GM19023 (cell line): ENCODE measurements around the gene GPRIN1.

ENCODE experiments used
- ATAC-seq: cut with Tn5 transposase; IDR thresholded peaks from one replicate; pipeline ENCODE4 v1.9.1; 2021; ENCODE audit warnings: mild to moderate bottlenecking, moderate library complexity; ENCODE audit not compliant: unreplicated experiment

Gene GPRIN1

DNA sequence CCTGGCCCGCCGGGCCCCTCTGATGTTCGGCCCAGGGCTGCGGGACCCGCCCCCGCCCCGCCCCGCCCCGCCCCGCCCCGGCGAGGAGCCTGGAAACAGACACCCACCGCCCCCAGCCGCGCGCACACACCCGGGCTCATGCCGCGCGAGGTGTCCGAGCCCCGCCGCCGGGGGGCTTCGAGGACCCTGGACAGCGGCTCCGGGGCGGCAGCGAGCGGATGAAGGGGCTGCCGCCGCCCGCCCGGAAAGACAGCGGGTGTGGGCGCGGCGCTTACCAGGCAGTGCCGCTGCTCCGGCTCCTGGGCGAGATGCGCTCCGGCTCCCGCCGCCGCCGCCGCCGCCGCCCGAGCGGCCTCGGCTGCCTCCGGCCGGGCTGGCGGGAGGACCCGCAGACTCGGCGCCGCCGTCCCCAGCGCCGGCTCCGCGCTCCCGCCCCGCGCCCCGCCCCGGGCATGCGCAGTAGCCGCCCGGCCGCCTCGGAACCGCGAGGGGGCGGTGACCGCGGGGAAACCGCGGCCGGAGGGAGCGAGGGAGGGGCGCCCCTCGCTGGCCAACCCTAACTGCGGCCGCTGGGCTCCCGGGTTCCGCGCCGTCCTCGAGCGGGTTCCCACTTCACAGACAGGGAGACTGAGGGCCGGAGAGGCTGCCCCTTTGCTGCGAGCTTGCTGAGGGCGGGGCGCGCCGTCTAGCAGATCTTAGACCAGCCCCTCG, at the start of gene GPRIN1:
TSS of gene GPRIN1 (minus strand) at position 433 of the 711 bp plus-strand sequence. CDS start 10,322 bp downstream, outside the sequence.
- ATAC-seq, result peak; percentile 82

DNA sequence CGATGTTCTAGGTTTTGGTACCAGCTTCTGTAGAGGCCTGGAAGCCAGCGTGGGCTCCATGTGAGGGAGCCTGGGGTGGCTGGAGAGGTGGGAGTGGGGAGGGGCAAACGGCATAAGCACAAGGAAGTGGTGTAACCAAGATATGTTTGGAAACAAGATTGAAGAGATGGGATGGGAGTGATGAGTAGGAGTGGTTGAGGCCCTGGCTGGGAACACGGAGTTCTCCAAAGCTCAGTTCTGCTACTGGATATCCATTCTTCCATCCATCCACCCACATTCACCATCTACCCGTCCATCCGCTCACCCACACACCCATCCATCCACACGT, 49.5 kb upstream of the GPRIN1 start:
- no peak for ATAC-seq

DNA sequence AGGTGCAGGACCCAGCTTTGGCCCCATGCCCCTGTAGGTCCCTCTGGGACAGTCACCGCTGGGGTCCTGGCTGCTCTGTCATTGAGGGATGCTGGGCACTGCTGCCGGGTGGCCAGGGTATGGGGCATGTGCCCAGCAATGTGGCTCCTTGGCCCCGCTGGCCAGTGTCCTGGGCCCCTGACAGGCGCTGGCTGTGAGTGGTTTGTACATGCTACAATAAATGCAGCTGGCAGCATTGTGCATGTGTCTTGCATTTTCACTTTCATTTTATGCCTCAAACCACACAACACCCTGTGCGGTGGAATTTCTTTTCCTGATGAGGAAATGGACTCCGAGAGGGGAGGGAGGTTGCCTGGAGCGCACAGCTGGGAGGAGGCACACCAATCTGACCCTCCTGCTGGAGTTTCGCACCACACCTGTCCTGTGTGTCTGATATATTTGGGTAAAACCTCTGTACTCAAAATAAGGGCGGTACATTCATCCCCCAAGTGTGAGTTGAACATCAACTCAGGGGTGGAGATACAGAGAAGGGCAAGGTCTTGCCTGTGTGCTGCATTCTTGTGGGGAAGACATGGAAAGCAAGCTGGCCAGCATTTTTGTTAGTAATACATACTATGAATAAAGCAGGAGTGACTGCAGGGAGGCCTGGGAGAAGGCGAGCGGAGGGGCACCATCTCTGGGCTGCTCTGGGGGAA, 49.0 kb upstream of the GPRIN1 start:
- ATAC-seq, result no peak

DNA sequence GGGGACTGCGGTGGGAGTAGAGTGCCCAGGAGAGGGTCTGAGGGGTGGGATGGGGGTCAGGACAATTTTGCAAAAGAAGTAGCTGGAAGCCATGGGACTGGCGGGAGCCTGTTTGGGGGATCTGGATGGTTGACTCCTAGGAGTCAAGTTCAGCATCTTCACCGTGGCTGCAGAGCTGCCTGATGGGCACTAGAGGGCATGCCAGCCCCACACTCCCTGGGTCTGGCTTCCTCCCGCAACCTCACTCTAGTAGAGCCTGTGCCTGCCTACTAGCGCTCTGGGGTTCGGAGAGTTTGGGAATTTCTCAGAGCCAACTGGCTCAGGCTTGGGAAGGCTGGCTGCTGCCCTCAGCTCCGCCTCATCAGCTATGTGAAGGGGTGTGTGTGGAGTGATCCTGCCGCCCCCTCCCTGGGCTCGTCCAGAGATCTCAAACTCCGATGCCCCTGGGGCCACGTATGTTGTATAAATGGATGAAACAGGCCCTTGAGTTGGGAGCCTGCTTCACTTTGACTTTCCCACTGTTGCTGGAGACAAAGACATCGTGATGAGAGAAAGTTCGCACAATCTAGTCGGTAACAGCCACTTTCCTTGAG, 48.1 kb upstream of the GPRIN1 start:
- peak; percentile 42 for ATAC-seq

DNA sequence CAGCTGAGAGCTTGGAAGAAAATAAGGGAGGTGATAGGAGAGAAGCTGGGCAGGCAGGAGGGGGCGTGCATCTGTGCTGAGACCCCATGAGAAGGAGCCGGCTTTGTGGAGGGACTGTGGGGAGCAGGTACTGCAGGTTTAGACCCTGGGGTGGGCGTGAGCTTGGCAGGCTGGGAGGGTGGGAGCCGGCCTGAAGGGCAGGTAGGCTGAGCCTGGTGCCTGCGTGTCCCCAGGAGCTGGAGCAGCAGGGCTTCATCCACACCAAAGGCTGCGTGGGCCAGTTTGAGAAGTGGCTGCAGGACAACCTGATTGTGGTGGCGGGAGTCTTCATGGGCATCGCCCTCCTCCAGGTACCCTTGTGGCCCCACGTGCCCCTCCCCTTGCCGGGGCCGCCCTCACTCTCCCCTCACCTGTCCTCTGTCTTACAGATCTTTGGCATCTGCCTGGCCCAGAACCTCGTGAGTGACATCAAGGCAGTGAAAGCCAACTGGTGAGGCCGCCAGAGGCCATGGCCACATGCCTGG, 46.6 kb upstream of the GPRIN1 start:
- no peak for ATAC-seq

DNA sequence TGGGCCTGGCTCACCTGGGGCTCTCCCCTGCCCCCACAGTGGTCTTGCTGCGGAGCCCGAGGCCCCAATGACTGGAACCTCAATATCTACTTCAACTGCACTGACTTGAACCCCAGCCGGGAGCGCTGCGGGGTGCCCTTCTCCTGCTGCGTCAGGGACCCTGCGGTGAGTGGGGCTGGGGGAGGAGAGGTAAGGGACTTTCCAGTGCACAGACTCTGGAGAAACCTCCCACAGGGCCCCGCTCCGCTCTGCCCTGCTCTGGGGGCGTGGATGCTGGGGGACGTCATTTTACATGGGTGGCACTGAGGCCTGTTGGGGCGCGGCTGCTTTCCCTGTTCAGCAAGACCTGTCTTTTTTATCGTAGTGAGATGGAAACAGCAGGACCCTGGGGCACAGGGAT, 44.9 kb upstream of the GPRIN1 start:
- ATAC-seq, result no peak

DNA sequence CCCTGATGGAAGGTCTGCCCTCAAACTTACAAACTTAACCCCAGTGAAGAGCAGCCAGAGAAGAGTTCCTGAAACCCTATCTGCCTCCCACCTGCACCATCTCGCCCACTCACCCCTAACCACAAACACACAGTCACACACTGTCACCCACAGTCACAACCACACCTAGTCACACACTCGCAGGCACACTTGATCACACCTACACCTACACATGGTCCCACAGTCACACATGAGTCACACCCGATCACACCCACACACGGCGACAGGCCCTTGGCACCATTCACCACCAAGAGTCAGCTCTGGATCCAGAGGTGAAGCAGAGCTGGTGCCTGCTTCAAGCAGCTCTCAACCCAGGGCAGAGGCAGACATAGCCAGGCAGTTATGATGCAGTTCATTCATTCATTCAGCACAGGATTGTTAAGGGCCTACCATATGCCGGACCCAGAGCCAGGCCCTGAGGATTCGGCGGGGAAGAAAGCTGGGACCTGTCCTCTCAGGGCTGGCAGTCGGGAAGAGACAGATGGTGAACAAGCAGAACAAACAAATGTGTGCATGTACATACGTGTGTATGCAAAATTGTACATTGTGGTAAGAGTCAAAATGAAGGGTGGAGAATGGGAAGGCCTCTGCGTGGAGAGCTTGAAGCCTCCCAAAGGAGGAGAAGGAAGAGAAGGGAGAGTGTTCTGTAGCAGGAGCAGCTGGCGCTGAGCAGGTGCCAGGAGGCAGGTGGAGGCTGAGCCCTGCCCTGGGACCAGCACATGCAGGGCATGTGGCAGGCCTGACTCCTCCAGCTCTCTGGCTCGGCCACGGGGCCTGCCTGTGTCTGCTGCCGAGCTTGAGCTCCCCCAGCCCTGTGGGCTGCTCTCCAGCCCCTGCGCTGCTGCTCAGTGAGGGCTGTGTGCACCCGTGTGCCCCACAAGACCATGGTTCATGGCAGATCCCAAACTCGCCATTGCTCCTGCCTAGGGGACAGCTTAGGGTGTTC, 43.7 kb upstream of the GPRIN1 start:
- no peak for ATAC-seq

DNA sequence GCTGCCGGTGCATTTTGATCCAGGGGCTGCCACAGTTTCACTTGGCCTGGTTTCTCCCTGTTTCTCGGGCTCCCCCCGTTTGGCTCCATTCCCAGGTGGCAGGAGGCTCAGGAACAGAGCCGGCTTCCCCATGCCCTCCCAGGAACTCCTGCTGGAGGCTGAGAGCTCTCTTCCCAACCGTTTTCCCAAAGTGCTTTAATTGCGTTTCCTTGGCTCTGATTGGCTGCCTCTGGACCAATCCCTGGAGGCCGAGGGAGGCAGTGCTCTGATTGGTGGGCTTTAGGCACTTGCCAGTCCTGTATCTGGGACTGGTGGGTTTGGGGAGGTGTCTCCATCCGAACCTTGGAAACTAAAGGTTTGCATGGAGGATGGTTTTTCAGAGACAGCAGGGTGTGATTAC, 42.2 kb upstream of the GPRIN1 start:
- no peak for ATAC-seq

DNA sequence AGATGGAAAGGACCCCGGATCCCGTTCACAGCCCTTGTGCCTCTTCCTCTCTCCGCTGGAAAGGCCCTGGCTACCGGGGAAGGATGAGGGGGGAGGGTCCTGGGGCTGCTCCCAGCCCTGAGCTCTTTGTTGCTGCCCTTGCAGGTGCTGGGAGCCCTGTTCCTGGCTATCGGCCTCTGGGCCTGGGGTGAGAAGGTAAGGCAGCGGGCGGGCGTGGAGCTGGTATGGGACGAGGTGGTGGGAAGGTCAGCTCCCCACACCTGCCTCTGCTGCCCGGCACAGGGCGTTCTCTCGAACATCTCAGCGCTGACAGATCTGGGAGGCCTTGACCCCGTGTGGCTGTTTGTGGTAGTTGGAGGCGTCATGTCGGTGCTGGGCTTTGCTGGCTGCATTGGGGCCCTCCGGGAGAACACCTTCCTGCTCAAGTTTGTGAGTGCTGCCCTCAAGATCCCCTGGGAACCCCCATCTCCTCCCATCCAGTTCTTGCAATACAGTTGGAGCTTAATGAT, 41.6 kb upstream of the GPRIN1 start:
- no peak for ATAC-seq

DNA sequence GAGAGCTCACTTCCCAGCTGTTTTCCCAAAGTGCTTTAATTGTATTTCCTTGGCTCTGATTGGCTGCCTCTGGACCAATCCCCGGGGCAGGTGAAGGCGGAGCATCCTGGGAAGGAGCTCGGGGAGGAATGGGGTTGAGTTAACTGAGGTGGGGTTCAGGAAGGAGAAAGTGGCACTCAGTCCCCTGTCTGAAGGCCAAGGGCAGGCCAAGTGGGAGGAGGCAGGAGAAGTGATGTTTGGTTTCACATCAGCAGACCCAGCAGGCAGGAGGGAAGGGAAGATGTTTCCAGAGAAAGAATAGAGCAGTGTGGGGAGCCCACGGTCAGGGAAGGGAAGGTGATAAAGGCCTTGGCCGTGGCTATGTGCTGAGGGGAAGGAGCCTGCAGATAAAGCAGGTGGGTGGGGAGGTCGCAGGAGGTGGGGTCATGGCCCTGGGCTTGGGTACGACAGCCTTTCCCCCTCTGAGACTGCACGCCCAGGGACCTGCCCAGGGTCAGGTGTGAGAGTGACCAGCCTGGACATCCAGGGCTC, 40.5 kb upstream of the GPRIN1 start:
- ATAC-seq, result no peak

DNA sequence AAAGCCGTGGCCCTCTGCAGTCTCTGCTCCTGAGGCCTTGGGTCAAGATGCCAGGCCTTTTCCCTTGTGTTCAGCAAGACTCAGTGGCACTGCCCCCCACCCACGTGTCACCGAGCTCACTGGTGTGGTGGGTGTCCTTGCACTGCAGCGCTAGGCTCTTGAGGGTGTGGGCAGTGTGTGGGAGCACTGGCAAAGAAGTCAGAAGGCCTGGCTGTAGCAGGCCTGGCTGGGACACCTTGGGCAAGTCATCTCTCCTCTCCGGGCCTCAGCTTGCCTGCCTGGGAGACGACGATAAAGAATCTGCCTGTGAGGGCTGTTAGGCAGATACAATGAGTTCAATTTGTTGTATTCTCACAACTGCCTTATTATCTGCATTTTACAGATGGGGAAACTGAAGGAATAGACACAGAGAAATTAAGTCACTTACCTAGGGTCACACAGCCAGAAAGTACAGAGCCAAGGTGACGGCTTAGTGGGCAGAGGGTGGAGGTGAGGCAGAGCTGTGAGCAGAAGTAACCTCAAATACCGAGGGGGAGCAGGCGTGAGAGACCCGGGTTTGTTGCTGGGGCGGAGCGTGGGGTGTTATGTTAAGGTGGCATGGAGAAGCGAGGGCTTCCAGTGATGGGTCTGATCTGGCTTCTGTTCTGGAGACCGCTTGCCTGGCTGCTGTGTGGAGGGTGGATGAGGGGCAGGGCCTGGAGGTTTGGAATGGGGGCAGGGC, 38.7 kb upstream of the GPRIN1 start:
- ATAC-seq, result no peak

DNA sequence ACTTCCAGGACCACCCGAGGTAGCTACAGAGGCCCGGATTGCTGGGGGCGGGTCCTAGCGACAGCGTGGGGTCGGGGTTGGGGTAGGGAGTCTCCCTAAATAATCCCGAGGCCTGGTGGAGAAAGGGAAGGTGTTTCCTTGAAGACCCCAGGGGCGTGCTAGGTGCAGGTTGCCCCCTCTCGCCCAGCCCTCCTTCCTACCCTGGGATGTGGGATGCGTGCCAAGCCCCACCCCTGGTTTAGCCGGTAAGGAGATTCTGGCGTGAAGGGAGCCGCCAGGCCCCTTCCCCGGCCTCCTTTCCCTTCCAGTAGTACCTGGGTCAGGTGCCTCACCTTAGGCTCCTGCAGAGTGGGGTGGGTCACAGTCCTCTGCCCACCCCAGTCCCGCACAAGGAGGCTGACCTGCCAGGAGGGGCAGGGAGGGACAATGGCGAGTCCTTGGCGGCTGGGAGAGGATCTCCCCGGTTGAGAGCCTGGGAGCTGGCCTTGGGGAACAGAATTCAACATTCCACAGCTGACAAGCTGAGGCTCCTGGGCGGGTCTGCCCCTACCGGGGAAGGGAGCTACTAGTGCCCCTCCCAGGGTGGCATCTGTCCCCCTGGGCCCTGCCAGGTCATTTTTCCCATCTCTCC, 38.0 kb upstream of the GPRIN1 start:
- ATAC-seq, result no peak

DNA sequence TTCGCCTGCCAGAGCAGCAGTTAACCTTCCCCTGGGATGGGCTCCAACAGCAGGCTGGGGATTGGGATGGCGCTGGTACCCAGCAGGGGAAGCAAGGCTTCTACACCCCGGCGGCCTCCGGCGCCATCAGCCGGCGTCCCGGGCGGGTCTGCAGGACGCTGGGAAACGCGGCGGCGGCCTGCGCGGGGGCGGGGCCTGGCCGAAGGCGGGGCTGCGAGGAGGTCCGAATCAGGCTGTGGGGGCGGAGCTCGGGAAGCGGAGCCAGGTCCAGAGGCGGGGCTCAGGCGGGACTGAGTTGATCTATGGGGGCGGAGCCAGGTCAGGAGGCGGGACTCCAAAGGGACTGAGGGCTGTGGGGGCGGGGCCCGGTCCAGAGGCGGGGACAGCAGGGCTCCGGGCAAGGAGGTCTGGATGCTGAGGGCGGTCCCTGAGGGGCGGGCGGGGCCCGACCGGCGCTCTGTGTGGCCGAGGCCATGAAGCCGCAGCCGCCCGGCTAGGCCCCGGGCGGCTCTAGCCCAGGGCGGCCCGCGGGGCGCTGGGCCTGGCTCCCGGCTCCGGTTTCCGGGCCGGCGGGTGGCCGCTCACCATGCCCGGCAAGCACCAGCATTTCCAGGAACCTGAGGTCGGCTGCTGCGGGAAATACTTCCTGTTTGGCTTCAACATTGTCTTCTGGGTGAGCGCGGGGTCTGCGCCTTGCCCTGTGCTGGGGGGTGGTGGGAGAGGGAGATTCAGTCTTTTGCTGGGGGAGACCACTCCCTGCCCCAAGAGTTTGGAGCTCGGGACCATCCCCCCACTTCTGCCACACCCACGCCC, 37.3 kb upstream of the GPRIN1 start, which contains the start of gene TSPAN17:
TSS of gene TSPAN17 (plus strand) at position 455 of the 813 bp plus-strand sequence. CDS start at position 587, 132 bp downstream.
- peak; percentile 91 for ATAC-seq

DNA sequence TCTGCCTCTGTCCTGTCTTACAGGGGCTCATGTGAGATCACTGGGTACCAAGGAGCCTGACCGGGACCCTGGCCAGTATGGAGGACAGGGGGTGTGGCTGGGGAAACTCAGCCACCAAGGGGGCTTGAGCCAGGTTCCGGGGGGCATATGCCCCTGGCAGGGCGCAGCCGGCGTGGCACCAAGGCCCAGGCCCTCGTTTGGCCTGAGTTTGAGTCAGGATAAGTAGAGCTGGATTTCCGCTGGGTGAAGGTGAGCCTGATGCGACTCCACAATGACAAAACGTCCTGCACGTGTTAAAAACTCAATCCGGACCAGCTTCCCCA, 36.7 kb upstream of the GPRIN1 start:
- ATAC-seq, result peak; percentile 3

DNA sequence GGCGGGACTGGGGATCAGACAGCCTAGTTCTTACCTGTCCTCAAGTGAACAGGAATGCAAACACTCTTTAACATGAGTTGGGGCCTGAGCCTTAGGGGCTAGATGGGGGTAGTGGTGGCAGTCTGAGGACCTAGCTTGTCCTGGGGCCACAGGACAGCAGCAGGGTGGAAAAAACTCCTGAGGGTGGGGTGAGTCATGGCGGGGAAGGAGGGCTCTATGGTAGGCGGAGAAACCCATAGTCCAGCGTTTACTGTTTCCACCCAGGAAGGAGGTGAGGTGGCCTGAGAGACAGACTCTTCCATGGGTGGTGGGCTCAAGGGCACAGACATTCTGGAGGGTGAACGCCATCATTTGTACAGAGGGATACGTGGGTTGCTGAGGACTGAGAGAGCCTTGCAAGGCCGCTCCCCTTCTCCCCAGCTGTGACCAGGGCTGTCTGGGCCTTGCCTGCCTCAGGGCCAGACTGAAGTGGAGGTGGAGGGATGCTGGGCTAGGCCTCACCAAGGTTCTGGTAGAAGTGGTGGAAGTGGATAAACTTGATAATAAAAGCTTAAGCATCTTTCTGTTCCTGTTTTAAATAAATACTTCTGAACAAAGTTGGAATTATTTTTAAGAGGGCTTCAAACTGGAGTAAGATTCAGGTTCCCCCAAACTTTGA, 36.2 kb upstream of the GPRIN1 start:
- no peak for ATAC-seq

DNA sequence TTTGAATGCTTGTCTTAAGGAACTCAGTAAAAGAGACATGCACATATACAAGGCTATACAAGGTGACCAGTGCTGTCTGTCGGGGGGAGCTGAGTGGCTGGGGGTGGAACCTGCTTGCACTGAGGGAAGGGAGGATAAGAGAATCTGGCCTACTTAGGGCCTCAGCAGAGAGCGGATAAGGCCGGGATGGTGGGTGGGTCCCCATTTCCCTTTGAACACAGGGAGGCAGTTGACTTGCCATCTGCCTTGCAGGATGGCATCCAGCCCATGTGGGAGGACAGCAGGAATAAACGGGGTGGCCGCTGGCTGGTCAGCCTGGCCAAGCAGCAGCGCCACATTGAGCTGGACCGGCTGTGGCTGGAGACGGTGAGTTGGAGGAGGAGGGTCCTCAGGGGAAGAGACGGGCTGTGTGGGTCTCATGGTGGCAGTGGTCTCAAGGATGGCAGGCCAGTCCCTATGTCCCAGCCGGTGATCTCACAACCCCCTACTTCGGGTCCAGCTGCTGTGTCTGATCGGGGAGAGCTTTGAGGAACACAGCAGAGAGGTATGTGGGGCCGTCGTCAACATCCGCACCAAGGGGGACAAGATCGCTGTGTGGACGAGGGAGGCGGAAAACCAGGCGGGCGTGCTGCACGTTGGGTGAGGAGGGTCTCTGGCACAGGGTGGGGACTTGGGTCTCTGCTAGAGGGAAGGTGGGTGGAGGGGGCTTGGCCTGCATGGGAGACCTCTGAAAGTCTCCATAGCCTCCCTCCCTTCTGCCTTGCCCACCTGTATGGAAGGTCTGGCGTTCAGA, 35.1 kb upstream of the GPRIN1 start:
- ATAC-seq, result no peak

DNA sequence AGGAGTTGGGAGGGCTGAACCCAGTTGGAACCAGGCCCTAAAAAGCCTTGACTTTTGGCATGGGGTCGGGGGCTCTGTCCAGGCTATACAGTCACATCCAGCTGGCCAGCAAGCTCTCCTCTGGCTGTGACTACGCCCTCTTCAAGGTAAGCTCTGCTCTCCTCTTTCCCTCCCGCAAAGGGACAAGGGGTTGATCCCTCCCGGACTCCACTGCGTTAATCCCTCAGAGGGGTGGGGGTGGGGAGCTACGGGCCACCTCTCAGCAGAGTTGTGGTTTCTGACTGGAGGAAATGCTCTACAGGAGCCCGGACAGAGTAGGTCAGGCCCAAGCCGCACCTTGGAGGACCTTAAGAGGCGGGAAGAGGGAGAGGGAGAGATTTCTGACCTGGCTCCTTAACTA, 34.3 kb upstream of the GPRIN1 start:
- ATAC-seq, result no peak
